Stimulated activated CD8-positive, alpha-beta memory T cell treated with anti-CD3 and anti-CD28 coated beads, Interleukin-12 subunit alpha, Interleukin-12 subunit beta, amount 100 ng/mL, for 24 hours (primary cell): ENCODE results near the gene HOMER1.
A peak's percentile ranks its signal among the peaks of the same experiment; 100 is the strongest.
"Not testable (repeated sequence)": the region's sequence is repeated elsewhere in the genome, so short reads cannot be mapped to it uniquely, and the experiment has no call there.

ENCODE experiments used
- DNase-seq: peaks from one replicate; pipeline ENCODE4 v3.0.0-alpha.2; 2020; ENCODE audit errors: extremely low read depth

HOMER1 gene

GRCh38 chr5:79517601-79518000 lies 3.7 kb upstream of the HOMER1 start:
- no peak for DNase-seq

- DNase-seq, result no peak
Observed at GRCh38 chr5:79516986-79517385, 3.1 kb upstream of the HOMER1 start.

- DNase-seq, result not testable (repeated sequence)
Observed at GRCh38 chr5:79516331-79516730, 2.4 kb upstream of the HOMER1 start.

- DNase-seq, result peak; percentile 68
Observed at GRCh38 chr5:79514391-79515105, 614 bp upstream of the HOMER1 start.

- DNase-seq, result no peak
Observed at GRCh38 chr5:79513308-79513703, 628 bp downstream of the HOMER1 start.

- no peak for DNase-seq
Observed at GRCh38 chr5:79512471-79513307, 1.2 kb downstream of the HOMER1 start.

GRCh38 chr5:79512049-79512448 lies 1.9 kb downstream of the HOMER1 start:
- no peak for DNase-seq

GRCh38 chr5:79510638-79511037 lies 3.3 kb downstream of the HOMER1 start:
- DNase-seq, result no peak

- DNase-seq, result no peak
Observed at GRCh38 chr5:79509244-79509885, 4.6 kb downstream of the HOMER1 start.

GRCh38 chr5:79508794-79509193 lies 5.1 kb downstream of the HOMER1 start:
- no peak for DNase-seq

GRCh38 chr5:79508354-79508753 lies 5.6 kb downstream of the HOMER1 start:
- no peak for DNase-seq

- no peak for DNase-seq
Observed at GRCh38 chr5:79507251-79508205, 6.4 kb downstream of the HOMER1 start.

- DNase-seq, result no peak
Observed at GRCh38 chr5:79505138-79505537, 8.8 kb downstream of the HOMER1 start.

- DNase-seq, result no peak
Observed at GRCh38 chr5:79503794-79504495, 10.0 kb downstream of the HOMER1 start.

GRCh38 chr5:79499640-79500273 lies 14.2 kb downstream of the HOMER1 start:
- DNase-seq, result no peak

- no peak for DNase-seq
Observed at GRCh38 chr5:79495311-79495710, 18.6 kb downstream of the HOMER1 start.

GRCh38 chr5:79493596-79494345 lies 20.2 kb downstream of the HOMER1 start:
- no peak for DNase-seq

GRCh38 chr5:79491690-79492317 lies 22.1 kb downstream of the HOMER1 start:
- DNase-seq, result no peak

GRCh38 chr5:79490323-79490936 lies 23.5 kb downstream of the HOMER1 start:
- DNase-seq, result no peak
